GM19351 (cell line): ENCODE data around the gene IL4.
"Not testable (repeated sequence)": the region's sequence is repeated elsewhere in the genome, so short reads cannot be mapped to it uniquely, and the experiment has no call there.

Source experiments
- ATAC-seq: cut with Tn5 transposase; IDR thresholded peaks from one replicate; pipeline ENCODE4 v1.9.1; 2021; ENCODE audit warnings: mild to moderate bottlenecking, moderate library complexity; ENCODE audit not compliant: unreplicated experiment

The IL4 gene

DNA sequence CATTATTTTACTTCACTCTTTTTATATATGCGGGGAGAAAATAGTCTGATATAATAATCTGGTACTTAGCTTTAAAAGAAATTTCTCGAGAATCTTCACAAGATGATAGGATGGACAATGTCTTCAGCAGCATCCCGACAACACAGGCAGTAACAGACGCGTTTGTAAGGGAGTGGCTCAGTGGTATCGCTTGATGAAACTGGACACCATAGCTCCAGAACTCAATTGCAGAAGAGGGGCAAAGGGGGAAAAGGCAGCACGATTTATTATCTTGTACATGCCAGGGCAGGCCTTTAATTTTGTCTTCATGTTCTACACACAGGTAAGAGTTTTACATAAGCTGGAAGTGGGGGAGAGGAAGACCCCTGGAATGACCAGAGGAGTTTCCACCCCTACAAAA lies 15.7 kb downstream of the IL4 start:
- no peak for ATAC-seq

GRCh38 chr5:132690156-132690555 lies 16.4 kb downstream of the IL4 start:
- ATAC-seq: no peak

DNA sequence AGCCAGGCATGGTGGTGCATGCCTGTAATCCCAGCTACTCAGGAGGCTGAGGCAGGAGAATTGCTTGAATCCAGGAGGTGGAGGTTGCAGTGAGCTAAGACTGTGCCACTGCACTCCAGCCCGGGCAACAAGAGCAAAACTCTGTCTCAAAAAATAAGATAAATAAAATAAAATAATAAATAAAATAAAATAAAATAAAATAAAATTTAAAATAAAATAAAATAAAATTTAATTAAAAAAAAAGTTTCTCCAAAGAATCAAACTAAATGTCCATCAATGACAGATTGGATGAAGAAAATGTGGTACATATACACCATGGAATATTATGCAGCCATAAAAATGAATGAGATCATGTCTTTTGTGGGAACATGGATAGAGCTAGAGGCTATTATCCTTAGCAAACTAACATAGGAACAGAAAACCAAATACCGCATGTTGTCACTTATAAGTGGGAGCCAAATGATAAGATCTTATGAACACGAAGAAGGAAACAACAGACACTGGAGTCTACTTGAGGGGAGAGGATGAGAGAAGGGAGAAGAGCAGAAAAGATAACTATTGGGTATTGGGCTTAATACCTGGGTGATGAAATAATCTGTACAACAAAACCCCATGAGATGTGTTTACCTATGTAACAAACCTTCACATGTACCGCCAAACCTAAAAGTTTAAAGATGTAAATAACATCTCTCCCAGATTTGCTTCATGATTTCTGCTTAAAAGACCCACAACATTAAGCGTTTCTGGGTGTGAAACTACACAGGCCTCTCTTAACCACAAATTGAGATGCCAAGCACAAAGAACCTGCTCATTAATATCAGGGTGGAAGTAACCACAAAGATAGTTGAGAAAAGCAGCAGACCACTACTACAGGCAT lies 18.2 kb downstream of the IL4 start:
- ATAC-seq: not testable (repeated sequence)

DNA sequence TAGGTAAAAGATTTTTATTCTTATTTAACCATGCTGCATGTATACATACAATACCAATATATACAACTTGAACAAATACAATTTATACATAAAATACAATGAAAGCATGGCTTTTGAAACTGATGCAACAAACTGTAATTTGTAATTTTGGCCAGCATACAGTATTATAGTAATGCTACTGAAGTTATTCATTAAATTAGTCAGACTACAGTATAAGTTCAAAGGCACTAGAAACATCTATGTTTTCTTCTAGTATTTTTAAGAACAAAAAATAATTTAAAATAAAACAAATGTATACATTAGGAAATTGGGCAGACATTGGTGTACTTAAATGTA lies 18.8 kb downstream of the IL4 start:
- ATAC-seq: no peak

GRCh38 chr5:132695956-132696355 lies 22.2 kb downstream of the IL4 start:
- ATAC-seq: no peak

DNA sequence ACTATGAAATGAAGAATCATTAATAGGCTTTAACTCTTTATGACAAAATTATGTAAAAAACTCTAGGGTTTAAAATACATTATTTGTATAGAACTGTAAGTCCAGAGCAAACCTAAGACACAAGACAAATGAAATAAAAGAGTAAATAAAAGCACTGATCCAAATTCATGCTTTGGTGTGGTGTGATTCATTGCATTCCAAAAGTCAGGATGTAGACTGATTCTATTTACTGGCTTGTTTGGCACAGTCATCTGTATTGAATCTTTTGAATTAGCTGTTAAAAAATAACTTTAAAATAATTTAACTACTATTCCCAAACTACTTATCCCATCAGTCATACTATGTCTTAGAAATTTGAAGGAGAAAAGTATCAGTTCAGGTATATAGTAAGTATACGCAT lies 31.1 kb downstream of the IL4 start:
- ATAC-seq: no peak

- ATAC-seq: no peak
Measured at GRCh38 chr5:132708645-132709044, 34.9 kb downstream of the IL4 start.

- no peak for ATAC-seq
Measured at GRCh38 chr5:132714456-132715307, 40.9 kb downstream of the IL4 start.

GRCh38 chr5:132718544-132719312 lies 44.9 kb downstream of the IL4 start:
- no peak for ATAC-seq

- no peak for ATAC-seq
Measured at GRCh38 chr5:132725745-132726144, 52.0 kb downstream of the IL4 start.

DNA sequence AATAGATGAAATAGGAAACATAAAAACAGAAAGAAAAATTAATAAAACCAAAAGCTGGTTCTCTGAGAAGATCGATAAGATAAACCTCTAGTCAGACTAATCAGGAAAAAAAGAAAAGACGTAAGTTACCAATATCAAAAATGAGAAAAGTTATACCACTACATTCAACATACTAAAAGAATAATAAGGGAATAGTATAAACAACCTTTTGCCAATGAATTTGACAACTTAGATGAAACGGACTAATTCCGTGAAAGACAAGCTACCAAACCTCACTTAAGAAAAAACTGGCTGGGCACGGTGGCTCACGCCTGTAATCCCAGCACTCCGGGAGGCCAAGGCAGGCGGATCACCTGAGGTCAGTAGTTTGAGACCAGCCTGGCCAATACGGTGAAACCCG lies 56.1 kb downstream of the IL4 start:
- ATAC-seq: no peak
